GM18507 (cell line): Measurements from ENCODE around the gene ANKS1B.
"Not testable (repeated sequence)": the region's sequence is repeated elsewhere in the genome, so short reads cannot be mapped to it uniquely, and the experiment has no call there.

ENCODE experiments used
- DNase-seq: peaks from one replicate; pipeline ENCODE4 v3.0.0; 2011; ENCODE audit warnings: low read depth; ENCODE audit not compliant: insufficient read length; ENCODE audit errors: extremely low spot score
- FAIRE-seq: peaks from 2 replicates; lab custom pipeline; 2011; peaks lifted over from hg19 to GRCh38; lab: Jason Lieb, UNC

Gene ANKS1B

DNA sequence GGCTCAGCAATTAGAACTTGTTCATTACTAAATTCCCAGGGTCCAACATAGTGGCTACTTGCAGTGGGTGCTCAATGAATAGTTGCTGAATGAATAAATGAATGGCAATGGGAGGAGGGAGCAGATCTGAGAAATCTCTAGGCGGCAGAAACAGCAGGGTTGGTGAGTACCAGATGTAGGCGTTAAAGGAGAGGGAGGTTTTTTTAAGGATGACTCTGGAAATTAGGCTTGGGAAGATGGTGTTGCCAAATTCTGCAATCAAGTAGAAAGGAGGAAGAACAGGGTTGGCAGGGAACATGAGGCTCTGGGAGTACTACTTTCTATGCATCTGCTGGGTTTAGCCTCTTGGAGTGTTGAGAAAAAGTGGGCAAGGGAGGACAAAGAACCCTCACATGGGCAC lies 1132.6 kb downstream of the ANKS1B start:
- DNase-seq = no peak
- FAIRE-seq = no peak

DNA sequence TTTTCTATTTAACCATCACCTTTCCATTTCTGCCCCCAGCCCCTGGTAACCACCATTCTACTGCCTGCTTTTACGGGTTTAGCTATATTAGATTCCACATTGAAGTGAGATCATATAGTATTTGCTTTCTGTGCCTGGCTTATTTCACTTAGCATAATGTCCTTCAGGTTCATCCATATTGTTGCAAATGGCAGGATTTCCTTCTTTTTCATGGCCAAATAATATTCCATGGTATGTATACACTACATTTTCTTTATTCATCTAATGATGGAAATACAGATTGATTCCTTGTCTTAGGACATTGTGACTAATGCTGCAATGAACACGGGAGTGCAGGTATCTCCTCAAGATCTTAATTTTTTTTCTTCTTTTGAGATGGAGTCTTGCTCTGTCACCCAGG lies 1137.5 kb downstream of the ANKS1B start:
- FAIRE-seq (no peak), DNase-seq (no peak)

DNA sequence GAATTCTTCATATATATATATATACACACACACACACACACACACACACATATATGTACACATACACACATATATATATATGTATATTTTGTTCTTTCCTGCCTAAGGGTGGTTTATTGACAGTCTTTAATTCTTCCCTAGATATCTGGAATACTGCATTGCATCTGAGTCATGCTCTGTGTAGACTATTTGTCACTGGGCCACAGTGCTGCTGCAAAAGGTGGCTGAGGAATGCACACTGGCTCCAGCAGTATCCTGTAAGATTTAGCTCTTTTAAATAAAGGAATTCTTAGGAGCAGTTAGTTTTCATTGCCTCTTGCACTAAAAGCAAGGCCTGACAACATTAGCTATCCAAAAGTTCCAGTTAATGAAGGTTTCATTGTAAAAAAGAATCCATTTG lies 1138.8 kb downstream of the ANKS1B start:
- DNase-seq (no peak), FAIRE-seq (no peak)

DNA sequence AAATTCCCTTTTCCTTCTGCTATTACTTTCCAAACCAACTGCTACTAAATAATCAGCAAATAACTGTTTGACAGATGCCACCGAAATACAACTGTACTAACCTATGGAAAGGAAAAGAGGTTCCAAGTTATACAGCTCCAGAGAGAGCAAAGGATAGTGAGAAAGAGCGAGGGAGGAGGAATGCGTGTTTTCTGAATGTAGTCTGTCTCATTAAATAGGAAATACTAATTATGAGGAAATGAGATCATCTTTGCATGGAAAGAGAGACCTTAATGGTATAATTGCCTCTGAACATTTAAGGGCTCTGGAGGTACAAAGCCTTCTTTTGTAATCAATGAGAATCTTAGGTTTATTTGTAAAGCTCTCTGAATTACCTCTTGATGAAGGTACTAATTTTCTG lies 1144.4 kb downstream of the ANKS1B start:
- no peak for DNase-seq
- no peak for FAIRE-seq

DNA sequence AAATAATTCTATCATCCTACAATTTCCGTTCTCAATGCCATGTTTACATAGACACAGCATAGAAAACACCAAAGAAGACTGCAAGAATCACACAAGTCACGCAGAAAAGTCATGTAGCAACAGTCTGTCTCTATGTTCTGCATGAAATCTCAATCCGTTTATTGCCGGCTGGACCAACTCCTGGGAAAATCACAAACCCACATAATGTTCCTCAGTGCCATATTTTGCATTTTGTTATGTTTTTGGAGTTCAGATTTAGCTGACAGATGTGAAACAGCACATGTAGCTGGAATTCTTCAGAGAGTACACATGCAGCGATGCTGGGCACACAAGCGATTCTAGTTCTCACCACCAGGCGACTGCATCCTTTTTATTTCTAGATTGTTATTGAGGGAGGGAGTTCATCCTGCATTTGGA lies 1146.5 kb downstream of the ANKS1B start:
- FAIRE-seq (no peak), DNase-seq (no peak)

DNA sequence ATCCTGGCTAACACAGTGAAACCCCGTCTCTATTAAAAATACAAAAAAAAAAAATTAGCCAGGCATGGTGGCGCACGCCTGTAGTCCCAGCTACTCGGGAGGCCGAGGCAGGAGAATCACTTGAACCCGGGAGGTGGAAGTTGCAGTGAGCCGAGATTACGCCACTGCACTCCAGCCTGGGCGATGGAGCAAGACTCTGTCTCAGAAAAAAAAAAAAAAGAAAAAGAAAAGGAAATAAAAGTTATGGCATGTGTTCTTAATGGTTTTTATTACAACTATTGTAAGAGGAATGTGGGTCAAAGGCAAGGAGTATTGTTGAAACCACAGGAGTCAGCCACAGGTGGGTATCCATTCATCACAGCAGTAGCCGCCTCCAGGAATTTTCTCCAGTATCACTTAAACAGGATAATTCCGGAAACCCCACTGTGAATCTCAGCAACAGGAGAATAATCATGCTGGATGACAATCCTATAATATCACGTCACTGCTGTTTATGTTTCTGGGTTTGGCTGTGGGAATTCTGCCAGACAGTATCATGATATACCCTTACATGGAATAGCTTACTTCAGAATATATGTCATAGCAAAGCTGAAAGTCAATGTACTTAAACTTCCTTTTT lies 1147.5 kb downstream of the ANKS1B start:
- DNase-seq = not testable (repeated sequence)

DNA sequence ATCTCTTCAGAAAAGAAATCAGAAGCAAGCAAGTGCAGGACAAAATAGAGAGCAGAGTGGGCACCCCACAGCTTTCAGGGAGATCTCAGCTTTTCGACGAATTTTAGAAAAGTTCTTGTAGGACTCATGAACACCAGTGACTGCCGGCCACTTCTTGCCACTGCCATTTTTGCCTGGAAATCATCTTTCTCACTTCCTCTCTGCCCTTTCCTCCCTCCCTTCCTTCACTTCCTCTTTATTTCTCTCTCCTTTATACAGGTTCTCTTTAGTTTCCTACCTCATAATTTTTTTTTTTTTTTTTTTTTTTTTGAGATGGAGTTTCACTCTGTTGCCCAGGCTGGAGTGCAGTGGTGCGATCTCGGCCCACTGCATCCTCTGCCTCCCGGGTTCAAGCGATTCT lies 1154.1 kb downstream of the ANKS1B start:
- DNase-seq (no peak), FAIRE-seq (no peak)

More for the DNA sequence above, 1147.5 kb downstream of the ANKS1B start:
- not testable (repeated sequence) for FAIRE-seq

DNA sequence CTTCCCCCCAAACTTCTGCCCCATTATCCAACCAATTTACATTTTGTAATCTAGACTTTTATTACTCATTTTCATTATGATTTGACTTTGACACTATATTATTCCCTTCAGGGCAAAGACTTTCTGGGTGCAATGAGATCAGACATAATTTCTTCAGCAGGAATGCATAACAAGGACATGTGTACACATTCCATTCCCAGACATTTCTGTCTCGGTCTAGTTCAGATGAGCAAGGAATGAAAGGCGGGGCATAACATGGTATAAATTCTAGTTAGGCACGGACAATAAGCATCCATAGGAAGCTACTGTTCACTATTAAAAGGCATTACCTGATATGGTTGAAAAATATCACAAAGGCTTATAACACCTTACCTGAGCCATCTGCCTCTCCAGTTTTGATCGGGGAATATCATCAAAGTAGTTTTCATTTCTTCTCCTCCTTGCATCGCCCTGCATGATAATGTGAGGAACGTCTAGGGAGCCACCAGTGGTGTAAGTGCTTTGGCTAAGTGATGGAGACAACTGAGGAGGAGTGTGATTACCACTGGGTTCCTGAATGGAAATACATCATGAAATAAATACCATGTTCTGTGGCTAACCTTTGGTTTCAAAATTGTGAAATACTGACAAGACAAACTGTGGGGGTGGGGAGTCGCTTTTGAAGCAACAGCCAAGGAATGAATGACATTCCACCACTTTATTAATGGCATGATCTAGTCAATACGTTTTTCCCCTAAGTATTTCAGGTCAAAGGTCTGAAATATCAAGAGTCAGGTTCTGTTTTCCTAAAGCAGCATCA lies 1155.7 kb downstream of the ANKS1B start:
- DNase-seq (no peak), FAIRE-seq (no peak)

DNA sequence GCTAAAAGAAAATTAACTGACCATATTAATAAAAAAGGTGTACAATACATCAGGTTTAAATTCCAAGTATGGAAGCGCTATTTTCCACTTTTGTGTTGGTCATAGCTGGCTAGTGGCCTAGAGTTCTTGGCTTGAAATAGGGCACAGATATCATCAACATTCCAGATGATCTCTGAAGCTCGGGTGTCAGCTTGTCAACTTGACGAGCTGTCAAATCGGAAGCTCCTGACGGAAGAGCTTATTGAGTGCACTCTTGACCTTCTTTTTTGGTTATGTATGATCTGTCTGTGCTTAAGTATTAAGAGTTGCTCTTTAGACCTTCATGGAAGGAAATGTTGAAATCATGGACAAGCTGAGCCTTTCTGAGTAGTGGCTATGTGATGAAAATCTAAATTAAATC lies 1161.7 kb downstream of the ANKS1B start:
- FAIRE-seq (no peak), DNase-seq (no peak)

DNA sequence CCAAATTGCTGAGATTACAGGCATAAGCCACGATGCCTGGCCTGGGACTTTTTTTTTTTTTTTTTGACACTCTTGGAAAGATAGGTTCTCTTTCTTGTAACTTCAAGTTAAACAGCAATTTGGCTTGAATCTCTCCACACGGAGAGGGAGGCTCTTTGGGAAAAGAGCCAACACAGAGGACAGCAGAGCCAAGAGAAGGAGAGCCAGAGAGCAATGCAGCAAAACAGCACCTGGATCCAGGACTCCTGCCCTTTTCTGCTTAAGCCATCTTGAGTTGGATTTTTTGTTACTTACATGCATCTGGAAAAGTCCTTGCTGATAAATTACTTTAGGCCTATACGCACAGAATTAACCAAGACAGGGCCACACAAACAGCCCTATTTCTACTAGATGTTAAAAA lies 1162.9 kb downstream of the ANKS1B start:
- no peak for FAIRE-seq

DNA sequence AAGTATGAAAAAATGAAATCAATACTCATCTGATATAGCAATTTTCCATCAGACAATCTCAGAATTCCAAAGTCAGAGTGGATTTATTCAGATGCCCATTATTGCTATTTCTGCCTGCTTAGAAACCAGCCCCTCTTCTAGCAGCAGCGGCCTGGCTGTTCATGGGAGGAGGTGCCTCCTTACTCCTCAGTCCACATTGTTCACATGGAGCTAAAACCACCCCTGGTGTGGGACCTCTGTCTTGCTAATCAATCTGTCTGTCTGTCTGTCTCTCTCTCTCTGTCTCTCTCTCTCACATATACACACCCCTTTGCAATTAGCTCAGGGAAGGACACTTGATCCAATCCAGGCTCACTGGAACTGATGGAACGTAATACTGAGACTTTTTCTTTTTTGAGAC lies 1163.5 kb downstream of the ANKS1B start:
- FAIRE-seq = no peak
- no peak for DNase-seq

More for the DNA sequence above, 1162.9 kb downstream of the ANKS1B start:
- no peak for DNase-seq

DNA sequence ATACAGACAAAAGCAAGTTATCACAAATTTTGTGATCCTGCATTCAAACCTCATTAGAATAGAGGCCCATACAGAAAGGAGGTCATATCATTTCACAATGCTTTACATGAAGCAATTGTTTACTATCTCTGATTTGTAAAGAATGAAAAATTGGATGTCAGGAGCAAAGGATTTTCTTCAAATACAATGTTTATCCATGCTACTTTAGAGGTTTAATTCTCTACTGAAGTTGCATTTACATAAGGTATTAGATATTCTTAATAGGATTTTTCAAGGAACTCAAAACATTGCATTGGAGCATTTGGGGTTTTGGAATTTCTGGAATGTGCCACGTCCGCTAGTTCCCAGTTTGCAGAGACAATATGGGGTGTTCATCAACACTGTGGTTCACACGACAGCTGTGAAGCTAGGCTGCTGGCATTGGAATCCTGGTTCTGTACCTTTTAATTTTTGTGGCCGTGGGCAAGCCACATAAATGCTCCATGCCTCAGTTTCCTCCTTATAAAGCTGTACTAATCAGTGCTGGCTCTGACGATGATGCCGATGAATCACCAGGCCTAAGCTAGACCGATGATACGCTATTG lies 1164.8 kb downstream of the ANKS1B start:
- no peak for DNase-seq
- FAIRE-seq = no peak

DNA sequence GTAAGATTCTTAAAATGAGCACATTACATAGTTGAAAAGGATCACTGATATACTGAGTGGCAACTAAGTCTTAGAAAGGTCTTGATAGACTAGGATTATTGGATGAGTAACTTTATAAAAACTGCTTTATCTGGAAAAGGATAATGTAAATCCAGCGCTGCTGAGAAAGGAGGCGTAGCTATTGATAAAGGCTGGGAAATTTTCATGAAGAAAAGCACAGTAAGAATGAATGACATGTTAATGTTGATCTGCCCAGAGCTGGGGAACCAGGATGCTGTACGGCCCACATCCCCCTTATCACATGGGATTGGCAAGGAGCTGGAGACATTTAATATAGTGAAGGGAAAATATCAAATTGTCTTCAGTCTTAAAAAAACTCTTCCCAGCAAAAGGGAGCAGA lies 1165.7 kb downstream of the ANKS1B start:
- no peak for FAIRE-seq

DNA sequence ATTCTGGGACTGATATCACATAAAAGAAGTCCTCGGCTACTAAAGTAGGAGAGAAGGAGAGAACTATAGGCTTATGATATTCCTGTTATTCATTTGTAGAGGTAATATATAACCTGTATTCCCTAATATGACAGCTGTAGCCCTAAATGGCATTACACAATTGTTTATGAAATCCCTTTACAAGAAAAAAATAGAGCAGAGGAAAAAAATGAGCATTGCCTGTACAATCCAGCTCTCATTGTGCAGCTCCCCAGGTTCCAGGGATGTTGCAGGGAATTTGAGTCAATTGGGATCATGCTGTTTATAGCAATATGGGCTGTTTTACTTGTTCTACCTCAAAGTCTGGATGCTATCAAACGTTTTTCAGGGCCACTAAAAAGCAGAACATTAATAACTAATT lies 1166.5 kb downstream of the ANKS1B start:
- FAIRE-seq = no peak
- DNase-seq = no peak

More for the DNA sequence above, 1165.7 kb downstream of the ANKS1B start:
- DNase-seq = no peak

DNA sequence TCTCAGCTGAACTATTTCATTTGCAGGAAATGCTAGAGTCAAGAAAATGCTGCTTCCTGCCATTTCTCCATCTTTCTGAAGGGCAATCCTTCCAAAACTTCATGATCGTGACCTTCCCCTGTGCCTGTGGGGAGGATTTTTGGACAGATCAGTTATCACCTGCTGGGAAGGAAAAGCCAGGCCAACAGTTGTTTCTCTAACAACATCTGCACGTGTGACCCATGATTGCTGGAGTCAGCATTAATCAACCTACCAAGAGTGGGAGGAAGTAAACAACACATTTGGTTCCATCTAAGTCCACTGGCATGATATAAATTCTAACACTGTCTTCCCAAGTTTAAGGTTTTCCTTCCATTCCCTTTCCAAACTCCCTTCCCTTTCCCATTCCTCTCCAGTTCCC lies 1167.0 kb downstream of the ANKS1B start:
- no peak for DNase-seq
- no peak for FAIRE-seq

DNA sequence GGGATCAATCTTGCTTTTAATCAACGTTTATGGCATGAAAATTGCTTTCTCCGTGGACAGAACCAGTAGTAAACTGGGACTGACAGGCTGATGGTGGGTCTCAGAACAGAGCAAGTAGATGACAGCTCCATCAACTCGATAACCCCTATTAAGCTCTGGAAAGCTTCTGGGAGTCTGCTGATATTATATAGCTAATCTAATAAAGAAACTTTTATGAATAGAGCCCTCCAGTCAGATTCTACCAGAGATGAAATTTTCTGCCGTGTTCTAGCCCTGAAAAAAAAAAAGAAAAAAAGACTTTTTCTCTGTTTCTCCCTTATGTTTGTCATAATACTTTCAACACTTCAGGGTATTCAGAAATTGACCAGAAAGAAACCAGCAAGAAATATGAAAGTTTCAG lies 1168.0 kb downstream of the ANKS1B start:
- FAIRE-seq (no peak), DNase-seq (no peak)

DNA sequence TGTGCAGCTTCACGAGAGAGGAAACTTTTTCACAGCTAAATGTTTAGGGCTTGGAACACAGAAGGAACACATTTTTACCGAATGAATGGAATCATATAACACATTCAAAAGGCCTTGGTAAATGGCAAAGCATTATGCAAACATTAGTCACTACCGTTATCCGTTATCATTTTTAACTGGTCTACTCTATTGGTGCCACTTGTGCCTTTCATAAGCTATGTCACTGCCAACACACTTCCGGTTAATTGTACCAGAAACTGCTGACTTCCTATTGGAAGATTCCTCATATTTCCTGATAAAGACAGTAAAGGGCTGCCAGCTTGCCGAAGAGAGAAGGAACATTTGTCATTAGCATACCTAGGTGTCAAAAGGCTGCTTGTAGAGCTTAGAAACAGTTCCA lies 1170.5 kb downstream of the ANKS1B start:
- FAIRE-seq (no peak), DNase-seq (no peak)

DNA sequence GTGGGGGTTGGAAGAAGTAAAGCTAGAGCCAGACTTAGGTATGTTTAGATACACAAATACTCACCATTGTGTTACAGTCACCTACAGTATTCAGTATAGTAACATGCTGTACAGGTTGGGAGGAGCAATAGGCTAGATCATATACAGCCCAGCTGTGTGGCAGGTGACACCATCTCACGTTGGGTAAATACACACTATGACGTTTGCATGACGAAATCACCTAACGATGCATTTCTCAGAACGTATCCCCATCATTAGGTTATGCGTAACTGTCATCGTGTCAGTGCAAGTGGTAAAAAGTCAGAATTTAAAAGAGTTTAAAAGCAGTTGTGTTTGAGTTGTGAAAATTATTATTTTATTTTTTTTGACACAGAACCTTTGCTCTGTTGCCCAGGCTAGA lies 1172.5 kb downstream of the ANKS1B start:
- FAIRE-seq = no peak
- no peak for DNase-seq

DNA sequence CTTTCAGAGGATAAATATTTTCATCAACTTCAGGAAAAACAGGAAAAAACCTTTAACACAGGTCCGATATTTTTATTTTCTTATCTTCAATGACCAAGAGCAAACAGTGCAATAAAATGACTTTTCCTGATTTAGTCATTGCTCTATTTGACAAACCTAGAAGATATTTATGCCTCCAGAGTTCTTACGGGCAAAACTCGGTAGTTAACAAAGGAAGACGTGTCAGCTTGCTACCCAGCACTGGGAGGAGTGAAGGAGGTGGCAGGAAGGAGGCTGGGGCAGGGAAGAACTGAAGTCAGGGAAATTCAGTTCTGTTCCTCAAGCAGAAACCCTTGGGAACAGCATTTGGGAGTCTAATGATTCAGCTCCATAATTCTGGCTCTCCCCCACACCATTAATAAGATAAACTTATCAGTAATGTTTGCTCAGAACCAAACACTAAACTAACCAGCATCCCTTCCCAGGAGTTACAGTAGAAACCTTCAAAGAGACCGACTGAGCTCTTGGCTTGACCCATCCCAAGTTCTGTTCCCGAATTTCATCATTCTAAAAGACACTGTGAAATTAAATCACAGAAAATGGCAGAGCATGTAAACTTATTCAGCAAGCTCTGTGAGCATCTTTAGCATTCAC lies 1176.4 kb downstream of the ANKS1B start:
- DNase-seq (no peak), FAIRE-seq (no peak)

DNA sequence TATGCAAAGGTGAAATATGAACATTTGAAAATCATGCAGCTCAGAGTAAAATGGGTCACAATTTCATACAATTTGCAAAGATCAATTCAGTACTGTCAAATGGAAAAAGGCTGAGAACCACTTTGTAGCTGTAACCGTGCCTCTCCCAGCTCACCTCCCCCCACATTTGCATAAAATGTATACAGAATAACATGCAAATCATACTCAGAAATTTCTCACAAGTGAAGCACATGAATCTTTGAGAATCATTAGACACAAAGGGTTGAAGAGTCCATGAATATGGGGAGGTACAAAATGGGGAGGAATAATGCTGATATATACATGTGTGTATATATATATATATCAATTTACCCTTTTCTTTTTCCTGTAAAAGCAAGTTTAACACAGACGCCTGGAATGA lies 1177.5 kb downstream of the ANKS1B start:
- FAIRE-seq = no peak
- no peak for DNase-seq
